NCI-H526 (cell line): ENCODE results near the gene ITFG1.
A peak's percentile ranks its signal among the peaks of the same experiment; 100 is the strongest.
"Not testable (repeated sequence)": the region's sequence is repeated elsewhere in the genome, so short reads cannot be mapped to it uniquely, and the experiment has no call there.

ENCODE experiments used
- DNase-seq, 2 experiments: peaks; one replicate each; lab custom pipeline; 2025; lab: John Stamatoyannopoulos, UW

The ITFG1 gene

GRCh38 chr16:47413041-47413440, 47.8 kb downstream of the ITFG1 start:
- DNase-seq: no peak

GRCh38 chr16:47408491-47408890, 52.4 kb downstream of the ITFG1 start:
- DNase-seq: no peak

GRCh38 chr16:47395733-47396498, 64.9 kb downstream of the ITFG1 start:
- DNase-seq: no peak

DNA sequence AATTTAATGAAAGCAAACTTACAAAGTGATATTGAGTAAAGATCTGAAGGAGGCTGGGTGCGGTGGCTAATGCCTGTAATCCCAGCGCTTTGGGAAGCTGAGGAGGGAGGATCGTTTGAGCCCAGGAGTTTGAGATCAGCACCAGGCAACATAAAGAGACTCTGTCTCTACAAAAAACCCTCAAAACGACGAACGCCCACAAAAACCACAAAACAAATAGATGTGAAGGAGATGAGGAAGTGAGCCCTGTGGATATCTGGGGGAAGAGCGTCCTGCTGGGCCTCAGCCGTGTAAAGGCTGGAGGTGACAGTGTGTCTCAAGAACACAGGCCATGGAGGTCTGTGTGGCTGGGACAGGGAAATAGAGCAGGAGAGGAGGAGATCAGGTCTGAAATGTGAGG, 68.8 kb downstream of the ITFG1 start:
- peak in 1 of 2 experiments; percentile 19 for DNase-seq

DNA sequence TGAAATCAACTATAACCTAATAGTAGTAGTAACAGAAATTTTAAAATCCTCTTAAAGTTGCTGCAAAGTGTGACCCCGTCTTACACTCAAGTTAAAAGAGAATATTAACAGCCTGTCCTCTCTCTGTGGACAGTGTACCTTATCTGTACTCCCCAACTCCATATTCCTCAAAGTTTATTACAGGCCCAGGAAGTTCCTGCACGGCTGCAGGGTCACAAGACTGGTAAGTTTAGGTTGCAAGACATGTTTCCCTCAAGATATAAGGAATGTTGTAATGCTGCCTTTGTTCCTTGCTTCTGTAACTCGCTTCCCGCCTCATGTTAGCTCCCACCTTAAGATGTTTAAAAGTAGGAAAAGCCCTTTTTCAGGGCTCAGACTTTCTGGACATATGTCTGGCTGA, 72.2 kb downstream of the ITFG1 start:
- no peak for DNase-seq

DNA sequence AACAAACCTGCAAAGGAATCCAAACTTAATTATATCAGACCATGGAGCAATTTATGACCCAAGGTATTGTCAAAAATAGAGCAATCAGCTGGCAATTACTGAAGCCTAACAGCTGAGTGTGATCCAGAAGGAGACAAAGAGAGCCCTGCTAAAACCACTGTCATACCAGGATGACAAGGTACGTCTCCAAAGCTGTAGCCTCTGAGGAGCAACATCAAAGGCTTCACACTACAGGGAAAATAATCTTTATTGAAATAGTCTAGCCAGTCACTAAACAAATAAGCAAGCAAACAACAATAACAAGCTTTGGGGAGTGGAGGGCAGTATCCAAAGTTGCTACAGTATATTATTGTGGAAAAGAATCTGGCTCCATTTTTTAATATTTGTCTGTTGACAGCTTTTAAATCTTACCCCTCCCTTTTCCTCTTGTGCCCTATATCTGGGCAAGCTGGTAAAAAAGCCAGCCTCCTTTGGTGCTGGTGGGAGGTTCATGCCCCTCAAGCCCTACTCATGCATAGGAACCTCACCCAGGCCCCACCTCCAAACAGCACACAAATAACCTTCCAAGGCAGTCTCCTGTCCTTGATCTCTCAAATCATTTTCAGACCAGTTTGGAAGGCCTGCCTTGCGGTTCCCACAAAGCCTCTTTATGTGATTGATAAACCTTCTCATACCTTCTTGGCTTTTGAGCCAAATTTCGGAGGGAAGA, 73.7 kb downstream of the ITFG1 start:
- DNase-seq: no peak

- no peak for DNase-seq
Observed at GRCh38 chr16:47386201-47386718, 74.6 kb downstream of the ITFG1 start.

- DNase-seq: no peak
Observed at GRCh38 chr16:47382362-47382761, 78.5 kb downstream of the ITFG1 start.

GRCh38 chr16:47377154-47377553, 83.7 kb downstream of the ITFG1 start:
- DNase-seq: peak in 1 of 2 experiments; percentile 37

DNA sequence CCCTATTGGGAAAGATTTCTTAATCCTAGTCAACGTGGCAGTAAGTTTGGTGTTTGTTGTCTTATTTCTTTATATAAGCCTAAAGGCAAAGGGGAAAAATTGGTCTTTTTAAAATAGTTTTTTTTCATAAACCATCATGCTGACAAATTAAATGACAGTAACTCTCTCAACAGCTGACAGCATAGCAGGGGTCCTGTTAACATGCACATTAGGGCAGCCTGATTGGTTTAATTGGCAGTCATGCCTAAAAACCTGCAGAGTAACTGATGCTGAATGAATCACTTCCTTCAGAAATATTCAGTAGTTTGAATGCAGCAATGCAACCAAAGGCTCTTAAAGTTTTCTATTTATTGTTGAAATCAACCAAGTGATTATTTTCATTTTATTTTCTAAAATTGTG, 85.4 kb downstream of the ITFG1 start:
- no peak for DNase-seq

GRCh38 chr16:47374629-47375028, 86.2 kb downstream of the ITFG1 start:
- DNase-seq: no peak

DNA sequence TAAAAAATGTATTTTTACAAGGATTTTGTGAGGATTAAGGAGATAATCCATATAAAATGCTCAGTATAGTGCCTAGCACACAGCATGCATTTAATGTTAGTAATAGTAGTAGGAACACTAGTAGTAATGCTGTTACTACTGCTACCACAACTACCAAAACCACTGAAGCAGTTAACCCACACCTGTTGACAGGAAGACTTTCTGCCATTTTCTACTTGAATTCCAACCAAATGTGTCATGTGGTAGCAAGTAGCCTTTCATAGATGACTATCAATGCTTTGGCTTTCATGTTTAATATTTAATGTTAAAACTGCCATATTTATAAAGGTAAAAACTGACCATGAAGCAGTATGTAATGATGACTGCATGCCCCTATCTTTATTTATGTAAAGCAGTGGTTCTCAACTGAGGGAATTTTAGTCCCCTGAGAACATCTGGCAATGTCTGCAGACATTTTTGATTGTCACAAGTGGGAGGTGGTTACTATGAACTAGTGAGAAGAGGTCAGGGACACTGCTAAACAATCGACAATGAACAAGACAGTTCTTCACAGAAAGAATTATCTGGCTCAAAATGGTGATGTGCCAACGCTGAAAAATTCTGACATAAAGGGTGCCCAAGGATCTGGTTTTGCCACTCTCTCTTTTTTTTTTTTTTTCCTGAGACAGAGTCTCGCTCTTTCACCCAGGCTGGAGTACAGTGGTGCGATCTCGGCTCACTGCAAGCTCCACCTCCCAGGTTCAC, 89.4 kb downstream of the ITFG1 start:
- no peak for DNase-seq

GRCh38 chr16:47370536-47370935, 90.3 kb downstream of the ITFG1 start:
- DNase-seq: no peak

DNA sequence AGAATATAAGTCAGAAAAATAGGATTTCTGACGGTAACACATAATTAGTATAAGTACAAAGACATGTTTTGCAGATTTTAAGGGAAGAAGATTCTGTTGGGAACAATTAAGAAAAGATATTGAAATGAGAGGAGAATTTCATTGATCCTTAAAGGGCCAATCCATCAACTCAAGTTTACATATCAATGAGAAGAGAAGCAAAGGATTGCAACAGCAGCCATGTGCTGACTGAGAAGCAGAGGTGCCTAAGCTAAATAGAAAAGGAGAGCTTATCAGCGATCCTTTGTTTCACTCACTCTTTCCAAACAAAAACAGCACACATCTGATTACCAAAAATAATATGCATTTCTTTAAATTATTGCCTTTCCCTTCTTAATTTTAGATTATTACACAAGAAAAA, 94.6 kb downstream of the ITFG1 start:
- no peak for DNase-seq

- no peak for DNase-seq
Observed at GRCh38 chr16:47363761-47364160, 97.1 kb downstream of the ITFG1 start.

DNA sequence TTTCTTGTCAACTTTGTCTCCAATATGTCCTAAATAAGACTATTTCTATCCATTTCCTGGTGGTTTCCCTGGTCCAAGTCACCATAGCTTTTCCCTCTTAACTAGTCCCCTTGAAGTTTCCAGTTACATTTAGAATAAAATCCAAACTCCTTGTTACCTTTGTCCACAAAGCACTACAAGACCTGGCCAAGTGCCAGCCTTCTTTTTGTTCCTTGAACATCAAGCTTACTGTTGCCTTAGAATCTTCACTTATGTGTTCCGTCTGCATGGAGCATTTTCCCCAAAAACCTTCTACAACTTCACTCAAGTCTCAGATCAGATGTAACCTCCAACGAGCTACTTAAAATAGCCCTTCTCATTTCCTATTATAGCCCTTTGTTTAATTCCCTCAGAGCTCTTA, 101.4 kb downstream of the ITFG1 start:
- DNase-seq: no peak

DNA sequence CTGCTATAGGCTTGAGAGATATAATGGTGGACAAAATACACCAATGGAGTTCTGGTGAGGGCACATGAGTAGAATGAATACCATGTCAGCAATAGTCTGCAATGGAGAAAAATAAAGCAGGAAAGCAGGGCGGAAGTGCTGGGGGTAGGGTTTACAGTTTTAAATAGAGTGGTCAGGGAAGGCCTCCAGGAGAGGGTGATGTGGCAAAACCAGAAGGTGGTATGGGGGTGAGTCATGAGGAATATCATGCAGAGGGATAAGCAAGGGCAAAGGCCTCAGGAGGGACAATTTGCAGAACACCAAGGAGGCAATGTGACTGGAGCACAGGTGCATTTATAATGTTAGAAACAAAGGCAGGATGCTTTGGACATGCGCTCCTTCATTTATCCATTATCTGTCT, 102.0 kb downstream of the ITFG1 start:
- no peak for DNase-seq

DNA sequence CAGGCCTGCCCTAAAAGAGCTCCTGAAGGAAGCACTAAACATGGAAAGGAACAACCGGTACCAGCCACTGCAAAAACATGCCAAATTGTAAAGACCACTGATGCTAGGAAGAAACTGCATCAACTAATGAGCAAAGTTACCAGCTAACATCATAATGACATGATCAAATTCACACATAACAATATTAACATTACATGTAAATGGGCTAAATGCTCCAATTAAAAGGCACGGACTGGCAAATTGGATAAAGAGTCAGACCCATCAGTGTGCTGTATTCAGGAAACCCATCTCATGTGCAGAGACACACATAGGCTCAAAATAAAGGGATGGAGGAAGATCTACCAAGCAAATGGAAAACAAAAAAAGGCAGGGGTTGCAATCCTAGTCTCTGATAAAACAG, 111.8 kb downstream of the ITFG1 start:
- DNase-seq: not testable (repeated sequence)

DNA sequence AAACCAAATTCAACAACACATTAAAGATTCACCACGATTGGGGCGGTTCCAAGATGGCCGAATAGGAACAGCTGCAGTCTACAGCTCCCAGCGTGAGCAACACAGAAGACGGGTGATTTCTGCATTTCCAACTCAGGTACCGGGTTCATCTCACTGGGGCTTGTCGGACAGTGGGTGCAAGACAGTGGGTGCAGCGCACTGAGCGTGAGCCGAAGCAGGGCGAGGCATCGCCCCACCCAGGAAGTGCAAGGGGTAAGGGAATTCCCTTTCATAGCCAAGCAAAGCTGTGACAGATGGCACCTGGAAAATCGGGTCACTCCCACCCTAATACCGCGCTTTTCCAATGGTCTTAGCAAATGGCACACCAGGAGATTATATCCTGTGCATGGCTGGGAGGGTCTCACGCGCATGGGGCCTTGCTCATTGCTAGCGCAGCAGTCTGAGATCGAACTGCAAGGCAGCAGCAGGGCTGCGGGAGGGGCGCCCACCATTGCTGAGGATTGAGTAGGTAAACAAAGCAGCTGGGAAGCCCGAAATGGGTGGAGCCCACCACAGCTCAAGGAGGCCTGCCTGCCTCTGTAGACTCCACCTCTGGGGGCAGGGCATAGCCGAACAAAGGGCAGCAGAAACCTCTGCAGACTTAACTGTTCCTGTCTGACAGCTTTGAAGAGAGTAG, 113.7 kb downstream of the ITFG1 start:
- DNase-seq: not testable (repeated sequence)

DNA sequence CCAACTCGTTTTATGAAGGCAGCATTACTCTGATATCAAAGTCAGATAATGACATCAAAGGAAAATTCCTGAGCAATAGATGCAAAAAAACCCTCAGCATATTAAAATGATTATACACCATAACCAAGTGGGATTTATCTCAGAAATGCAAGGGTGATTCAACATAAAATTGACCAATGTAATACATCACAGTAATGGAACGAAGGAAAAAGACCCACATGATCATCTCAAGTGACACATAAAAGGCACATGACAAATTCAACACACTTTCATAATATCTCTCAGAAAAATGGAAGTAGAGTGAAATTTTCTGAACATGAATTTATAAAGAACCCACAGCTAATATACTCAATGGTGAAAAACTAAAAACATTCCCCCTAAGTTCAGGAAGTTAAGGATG, 118.8 kb downstream of the ITFG1 start:
- no peak for DNase-seq

GRCh38 chr16:47330562-47330961, 130.3 kb downstream of the ITFG1 start:
- not testable (repeated sequence) for DNase-seq

DNA sequence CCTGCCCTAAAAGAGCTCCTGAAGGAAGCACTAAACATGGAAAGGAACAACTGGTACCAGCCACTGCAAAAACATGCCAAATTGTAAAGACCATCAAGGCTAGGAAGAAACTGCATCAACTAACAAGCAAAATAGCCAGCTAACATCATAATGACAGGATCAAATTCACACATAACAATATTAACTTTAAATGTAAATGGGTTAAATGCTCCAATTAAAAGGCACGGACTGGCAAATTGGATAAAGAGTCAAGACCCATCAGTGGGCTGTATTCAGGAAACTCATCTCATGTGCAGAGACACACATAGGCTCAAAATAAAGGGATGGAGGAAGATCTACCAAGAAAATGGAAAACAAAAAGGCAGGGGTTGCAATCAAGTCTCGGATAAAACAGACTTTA, 136.6 kb downstream of the ITFG1 start:
- not testable (repeated sequence) for DNase-seq
